ENCODE measurements around the gene CD4.
A peak's percentile ranks its signal among the peaks of the same experiment; 100 is the strongest.

The CD4 gene

DNA sequence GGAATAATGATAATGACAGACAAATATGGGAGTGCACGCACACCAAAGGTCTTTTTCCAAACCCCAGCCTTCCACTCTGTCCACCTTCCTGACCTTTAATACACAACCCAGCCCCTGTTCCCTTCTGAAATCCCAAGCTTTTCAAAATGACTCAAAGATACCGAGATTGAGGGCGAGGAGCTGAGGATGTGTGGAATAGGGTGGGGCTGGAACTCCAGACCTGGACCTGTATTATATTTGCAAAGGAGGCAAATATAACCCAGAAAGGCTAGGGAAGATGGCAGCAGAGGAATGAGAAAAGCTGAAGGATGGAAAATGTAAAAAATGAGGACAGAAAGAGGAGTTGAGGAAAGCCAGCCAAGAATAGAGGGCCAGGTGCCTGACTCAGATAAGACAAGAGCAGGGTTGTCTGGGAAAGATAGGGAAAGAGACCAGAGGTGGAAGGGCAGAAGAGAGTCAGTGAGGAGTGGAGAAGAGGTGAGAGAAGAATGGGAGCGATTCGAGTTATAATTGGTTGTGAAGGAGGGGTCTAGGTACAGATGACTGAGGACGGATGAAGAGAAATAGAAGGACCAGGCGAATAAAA lies 24.2 kb upstream of the CD4 start:
- POLR2A ChIA-PET (ENCODE audit: low non-redundant PET), result interaction anchor here (1.0 kb wide), 1 partner anchor 12 kb away, joined by 3 read pairs; the partner anchor contains the start of gene MLF2
- DNase-seq (ENCODE audit: low spot score), result no peak
- TF ChIP-seq, protein P1, sequence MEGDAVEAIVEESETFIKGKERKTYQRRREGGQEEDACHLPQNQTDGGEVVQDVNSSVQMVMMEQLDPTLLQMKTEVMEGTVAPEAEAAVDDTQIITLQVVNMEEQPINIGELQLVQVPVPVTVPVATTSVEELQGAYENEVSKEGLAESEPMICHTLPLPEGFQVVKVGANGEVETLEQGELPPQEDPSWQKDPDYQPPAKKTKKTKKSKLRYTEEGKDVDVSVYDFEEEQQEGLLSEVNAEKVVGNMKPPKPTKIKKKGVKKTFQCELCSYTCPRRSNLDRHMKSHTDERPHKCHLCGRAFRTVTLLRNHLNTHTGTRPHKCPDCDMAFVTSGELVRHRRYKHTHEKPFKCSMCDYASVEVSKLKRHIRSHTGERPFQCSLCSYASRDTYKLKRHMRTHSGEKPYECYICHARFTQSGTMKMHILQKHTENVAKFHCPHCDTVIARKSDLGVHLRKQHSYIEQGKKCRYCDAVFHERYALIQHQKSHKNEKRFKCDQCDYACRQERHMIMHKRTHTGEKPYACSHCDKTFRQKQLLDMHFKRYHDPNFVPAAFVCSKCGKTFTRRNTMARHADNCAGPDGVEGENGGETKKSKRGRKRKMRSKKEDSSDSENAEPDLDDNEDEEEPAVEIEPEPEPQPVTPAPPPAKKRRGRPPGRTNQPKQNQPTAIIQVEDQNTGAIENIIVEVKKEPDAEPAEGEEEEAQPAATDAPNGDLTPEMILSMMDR (conservative IDR thresholded peaks at IDR 0.05; ENCODE audit: low read depth), result no peak
- CTCF ChIA-PET, result interaction anchor here (2.5 kb wide), 1 partner anchor 12 kb away, joined by 27 read pairs; the partner anchor contains the start of gene MLF2
- H3K27ac ChIP-seq, result peak overlapping the region; percentile 94

DNA sequence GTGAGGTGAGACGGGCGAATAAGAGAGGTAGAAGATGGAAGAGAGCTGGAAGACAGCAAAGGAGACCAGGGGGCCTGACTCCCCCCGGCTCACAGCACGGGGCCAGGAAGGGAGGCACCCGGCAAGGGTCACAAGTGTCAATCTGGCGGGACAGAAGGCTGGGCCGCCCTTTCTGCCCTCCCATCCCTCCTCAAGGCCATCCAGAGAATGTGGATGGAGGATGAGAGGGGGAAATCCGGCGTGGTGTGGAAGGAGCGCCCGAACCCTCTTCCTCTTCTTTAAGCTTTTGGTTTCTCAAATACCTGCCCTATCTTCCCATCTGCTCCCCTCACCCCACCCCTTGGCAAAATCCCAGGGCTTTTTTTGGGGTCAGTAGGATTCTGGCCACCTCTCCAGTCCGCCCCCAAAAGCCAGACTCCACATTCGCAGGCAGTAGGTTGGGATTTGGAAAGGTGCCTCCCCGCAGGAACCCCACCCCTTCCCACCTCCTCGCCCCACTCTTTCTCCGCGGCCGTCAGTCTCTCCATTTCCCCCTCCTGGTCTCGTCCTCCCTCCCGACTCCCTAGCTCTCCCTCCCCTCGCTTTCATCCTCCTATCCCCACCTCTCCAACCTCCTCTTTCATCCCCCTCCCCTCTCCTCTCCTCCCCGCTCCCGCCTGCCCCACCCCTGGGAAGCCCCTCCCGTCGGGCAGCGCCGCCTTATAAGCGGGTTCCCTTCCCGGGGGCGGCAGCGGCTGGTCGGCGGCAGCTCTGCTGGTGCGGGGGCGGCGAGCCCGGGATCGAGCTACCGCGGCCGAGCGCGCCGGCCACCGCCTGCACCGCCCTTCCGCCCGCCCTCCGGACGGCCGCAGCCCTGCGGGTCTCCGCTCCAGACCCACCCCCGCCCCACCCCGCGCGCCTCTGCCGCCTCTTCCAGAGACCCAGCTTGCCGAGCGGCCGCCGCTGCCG lies 23.4 kb upstream of the CD4 start, which contains the start of gene PTMS:
TSS of gene PTMS (plus strand) at position 730 of the 948 bp plus-strand sequence. CDS start 343 bp downstream, outside the sequence.
- TF ChIP-seq, protein P1 (conservative IDR thresholded peaks at IDR 0.05; ENCODE audit: low read depth), result no peak
- POLR2A ChIA-PET (ENCODE audit: low non-redundant PET), result interaction anchor here (0.6 to 1.4 kb wide), 5 partner anchors 12 to 86 kb away, joined by 3 to 11 read pairs (median 3); partner anchors contain the start of genes COPS7A, MLF2 and USP5
- CTCF ChIA-PET, result interaction anchor here (0.6 to 2.5 kb wide), 9 partner anchors 8 to 226 kb away, joined by 3 to 27 read pairs (median 3); partner anchors contain the start of gene MLF2
- H3K27ac ChIP-seq, result peak within 1 kb of the TSS; percentile 94
- DNase-seq (ENCODE audit: low spot score), result peak; percentile 80

DNA sequence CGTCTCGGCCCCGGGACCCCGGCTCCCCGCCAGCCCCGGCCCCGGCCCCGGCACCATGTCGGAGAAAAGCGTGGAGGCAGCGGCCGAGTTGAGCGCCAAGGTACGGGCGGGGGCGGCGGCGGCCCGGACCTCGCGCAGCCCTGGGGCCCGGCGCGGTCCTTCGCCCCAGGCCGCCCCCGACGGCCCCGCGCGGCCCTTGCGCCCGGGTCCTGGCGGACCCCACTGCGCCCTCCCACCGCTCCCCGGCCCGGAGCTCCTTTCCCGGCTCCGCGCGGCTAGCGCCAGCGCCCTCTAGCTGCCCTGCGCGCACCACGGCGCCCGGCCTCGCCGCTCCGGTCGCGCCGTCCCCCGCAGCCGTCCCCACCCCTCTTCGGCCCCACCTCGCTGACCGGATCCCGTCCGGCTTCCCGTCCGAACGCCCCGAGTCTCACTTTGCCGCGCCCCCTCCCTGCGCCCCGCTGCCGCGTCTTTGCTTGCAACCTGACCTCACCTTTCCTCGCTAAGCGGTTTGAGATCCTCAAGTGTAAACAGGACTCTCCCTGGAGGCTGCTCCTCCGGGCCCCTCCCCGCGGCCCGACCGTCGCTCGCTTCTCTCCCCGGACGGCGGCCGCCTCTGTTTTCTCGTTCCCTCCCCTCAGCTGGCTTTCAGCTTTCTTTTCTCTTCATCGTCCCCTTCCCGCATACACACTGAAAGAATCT lies 22.5 kb upstream of the CD4 start:
- peak overlapping the region; percentile 94 for H3K27ac ChIP-seq
- TF ChIP-seq, protein P1 (conservative IDR thresholded peaks at IDR 0.05; ENCODE audit: low read depth), result peak; percentile 68
- ChIA-PET POLR2A (ENCODE audit: low non-redundant PET) (interaction anchor here (0.6 to 1.4 kb wide), 6 partner anchors 11 to 273 kb away, joined by 3 to 11 read pairs (median 3); partner anchors contain the start of genes MLF2 and USP5), CTCF (interaction anchor here (0.6 to 2.5 kb wide), 10 partner anchors 9 to 227 kb away, joined by 3 to 27 read pairs (median 3); partner anchors contain the start of genes CD4 and MLF2)
- peak; percentile 57 for DNase-seq (ENCODE audit: low spot score)

DNA sequence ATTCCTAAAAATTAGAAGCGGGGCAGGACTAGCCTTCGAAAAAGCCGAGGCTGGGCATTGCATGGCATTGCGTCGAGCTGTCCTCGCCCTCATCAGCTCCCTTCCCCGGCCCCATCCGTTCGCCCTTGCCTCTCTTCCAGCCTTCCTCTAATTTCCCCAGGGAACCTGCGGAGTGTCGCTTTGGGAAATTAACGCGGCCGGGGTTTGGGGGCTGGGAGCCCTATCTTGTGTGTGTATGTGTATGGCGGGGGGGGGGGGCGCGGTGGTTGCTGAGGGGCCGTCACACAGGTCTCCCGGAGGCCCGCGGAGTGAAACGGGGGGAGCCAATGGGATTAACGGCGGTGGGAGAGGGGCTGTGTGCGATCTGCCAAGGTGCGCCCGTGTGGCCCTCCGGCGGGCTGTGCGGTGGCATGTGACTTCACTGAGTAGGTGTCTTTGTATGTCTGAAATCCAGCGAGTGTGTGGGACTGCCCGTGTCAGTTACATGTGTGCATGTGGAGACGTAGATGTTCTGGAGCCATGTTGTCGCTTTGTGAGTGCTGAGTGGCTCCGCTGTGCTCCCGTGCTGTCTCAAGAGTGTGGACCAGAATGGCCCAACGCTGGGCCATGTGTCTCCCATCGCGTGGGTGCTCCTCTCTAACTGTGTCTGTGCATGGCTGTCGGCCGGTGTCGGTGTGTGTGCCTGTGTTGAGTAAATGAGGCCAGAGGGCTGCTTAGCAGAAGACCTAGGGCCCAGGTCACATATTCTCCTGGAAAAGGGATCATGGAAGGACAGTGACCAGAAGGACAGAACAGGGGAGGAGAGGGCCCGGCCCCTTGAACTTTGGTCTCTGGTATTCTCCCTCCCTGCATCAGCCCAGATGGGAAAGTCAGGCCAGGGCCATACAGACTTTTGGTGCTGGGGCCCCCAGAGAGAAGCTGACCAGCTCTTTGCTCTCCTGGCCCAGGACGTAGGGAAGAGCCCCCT lies 21.7 kb upstream of the CD4 start:
- CTCF ChIA-PET, result interaction anchor here (0.5 to 2.5 kb wide), 7 partner anchors 14 to 227 kb away, joined by 3 to 27 read pairs (median 3); partner anchors contain the start of genes CD4 and MLF2
- POLR2A ChIA-PET (ENCODE audit: low non-redundant PET), result interaction anchor here (0.6 to 1.4 kb wide), 5 partner anchors 11 to 274 kb away, joined by 3 to 4 read pairs (median 3); partner anchors contain the start of genes MLF2 and USP5
- TF ChIP-seq, protein P1 (conservative IDR thresholded peaks at IDR 0.05; ENCODE audit: low read depth), result no peak
- peak overlapping the region; percentile 94 for H3K27ac ChIP-seq
- no peak for DNase-seq (ENCODE audit: low spot score)

DNA sequence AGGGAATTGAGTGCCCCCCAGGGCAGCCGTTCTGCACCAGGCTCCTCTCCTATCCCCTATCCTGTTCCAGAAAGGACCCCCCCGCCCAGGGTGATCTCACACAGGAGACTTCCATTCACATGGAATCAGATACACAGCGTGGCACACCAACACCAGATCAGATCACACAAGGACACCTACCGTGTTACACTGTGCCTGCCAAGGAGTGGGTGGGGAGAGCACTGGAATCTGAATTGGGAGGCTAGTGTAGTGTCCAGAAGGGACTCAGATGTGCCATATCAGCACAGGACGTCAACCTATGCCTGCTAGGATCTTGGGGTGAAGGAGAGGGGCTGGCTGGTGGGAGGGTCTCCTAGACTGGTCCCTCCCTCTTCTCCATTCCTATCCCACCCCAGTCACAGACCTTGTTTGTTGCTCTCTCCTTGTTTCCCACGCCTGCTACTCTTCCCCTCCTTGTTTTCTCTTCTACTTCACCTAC lies 20.9 kb upstream of the CD4 start:
- ChIA-PET CTCF (no interaction called here), POLR2A (ENCODE audit: low non-redundant PET) (no interaction called here)
- TF ChIP-seq, protein P1 (conservative IDR thresholded peaks at IDR 0.05; ENCODE audit: low read depth), result no peak
- H3K27ac ChIP-seq, result peak overlapping the region; percentile 94
- DNase-seq (ENCODE audit: low spot score), result no peak

Measured in RWPE1 (cell line).